ENCODE data around the gene VSX2. TPM values are rescaled to one million over a fixed set of nuclear protein-coding genes. Genes with fewer than 3 reads are reported as not detected.

Gene VSX2
- total and polyA plus RNA-seq, 2 experiments from 2014 or later: not detected

- Histone ChIP-seq H3K27me3 (no peaks in the 10 kb centered on the region), H3K27ac (no peak overlapping the region), H3K36me3 (no peaks in the 10 kb centered on the region), H3K9me3 (ENCODE audit: low read depth) (no peaks in the 10 kb centered on the region), H3K4me1 (ENCODE audit: low read depth) (no peaks in the 10 kb centered on the region), H3K4me3 (no peak overlapping the region)
- no peak for DNase-seq (ENCODE audit: low read depth in 1 of 2, low spot score in 1 of 2)
- no peak for TF ChIP-seq CTCF (IDR thresholded peaks at IDR 0.05; ENCODE audit: low read depth, low read length)
Measured at GRCh38 chr14:74271365-74271764, 32.1 kb downstream of the VSX2 start.

- TF ChIP-seq CTCF (IDR thresholded peaks at IDR 0.05; ENCODE audit: low read depth, low read length): no peak
- H3K4me1 ChIP-seq (ENCODE audit: low read depth): no peaks in the 10 kb centered on the region
- no peak overlapping the region for H3K4me3 ChIP-seq
Measured at GRCh38 chr14:74275241-74275841, 36.1 kb downstream of the VSX2 start.

GRCh38 chr14:74278080-74278479 lies 38.8 kb downstream of the VSX2 start:
- Histone ChIP-seq H3K4me3 (no peak overlapping the region), H3K27ac (no peak overlapping the region), H3K36me3 (no peaks in the 10 kb centered on the region), H3K4me1 (ENCODE audit: low read depth) (no peaks in the 10 kb centered on the region), H3K9me3 (ENCODE audit: low read depth) (no peaks in the 10 kb centered on the region), H3K27me3 (no peaks in the 10 kb centered on the region)
- no peak for DNase-seq (ENCODE audit: low read depth in 1 of 2, low spot score in 1 of 2)
- no peak for TF ChIP-seq CTCF (IDR thresholded peaks at IDR 0.05; ENCODE audit: low read depth, low read length)

More at GRCh38 chr14:74275241-74275841, 36.1 kb downstream of the VSX2 start:
- Histone ChIP-seq H3K27me3 (no peaks in the 10 kb centered on the region), H3K27ac (no peak overlapping the region), H3K36me3 (no peaks in the 10 kb centered on the region), H3K9me3 (ENCODE audit: low read depth) (no peaks in the 10 kb centered on the region)
- peak; percentile 30 to 81 for DNase-seq (ENCODE audit: low read depth in 1 of 2, low spot score in 1 of 2)

GRCh38 chr14:74281069-74281468 lies 41.8 kb downstream of the VSX2 start:
- no peaks in the 10 kb centered on the region for H3K27me3 ChIP-seq
- peaks cover 17% of the 10 kb centered on the region for H3K36me3 ChIP-seq
- TF ChIP-seq CTCF (IDR thresholded peaks at IDR 0.05; ENCODE audit: low read depth, low read length): no peak
- no peak for DNase-seq (ENCODE audit: low read depth in 1 of 2, low spot score in 1 of 2)
- no peak overlapping the region for H3K4me3 ChIP-seq
- H3K9me3 ChIP-seq (ENCODE audit: low read depth): no peaks in the 10 kb centered on the region
- no peaks in the 10 kb centered on the region for H3K4me1 ChIP-seq (ENCODE audit: low read depth)
- H3K27ac ChIP-seq: no peak overlapping the region

- Histone ChIP-seq H3K9me3 (ENCODE audit: low read depth) (no peaks in the 10 kb centered on the region), H3K4me3 (no peak overlapping the region), H3K4me1 (ENCODE audit: low read depth) (no peaks in the 10 kb centered on the region), H3K36me3 (peaks cover 57% of the 10 kb centered on the region), H3K27me3 (no peaks in the 10 kb centered on the region), H3K27ac (no peak overlapping the region)
- no peak for DNase-seq (ENCODE audit: low read depth in 1 of 2, low spot score in 1 of 2)
- no peak for TF ChIP-seq CTCF (IDR thresholded peaks at IDR 0.05; ENCODE audit: low read depth, low read length)
Measured at GRCh38 chr14:74286736-74287135, 47.5 kb downstream of the VSX2 start.

Measured in cardiac muscle cell (in vitro differentiated cells and primary cell).